Thoracic aorta (tissue), 2 donors: ENCODE measurements around the gene IGFLR1. TPM values are rescaled to one million over a fixed set of nuclear protein-coding genes. Genes with fewer than 3 reads are reported as not detected.
A peak's percentile ranks its signal among the peaks of the same experiment; 100 is the strongest.
"Not testable (repeated sequence)": the region's sequence is repeated elsewhere in the genome, so short reads cannot be mapped to it uniquely, and the experiment has no call there.

Experiments
- ATAC-seq: fragments of 150-250 bp; one replicate; pipeline ENCODE4 v1.8.0; 2017; ENCODE audit warnings: low read depth; ENCODE audit not compliant: insufficient number of reproducible peaks, low FRiP score
- DNase-seq: peaks from one replicate; pipeline ENCODE4 v3.0.0-alpha.2; 2020; ENCODE audit warnings: low spot score
- H3K27ac ChIP-seq, 2 donors: fragments of 200-600 bp; sonication (generic); 1 replicate in 1 of 2; 2 replicates in 1 of 2; pipeline ENCODE4 v1.5.1; 2016; ENCODE audit warnings: mild to moderate bottlenecking in 2 of 2, moderate library complexity in 2 of 2
- H3K27me3 ChIP-seq: fragments of 200-600 bp; sonication (generic); replicated peaks from 2 replicates; pipeline ENCODE4 v1.6.0; 2016; ENCODE audit warnings: mild to moderate bottlenecking; ENCODE audit not compliant: insufficient read depth
- H3K36me3 ChIP-seq: fragments of 200-600 bp; sonication (generic); one replicate; pipeline ENCODE4 v1.5.1; 2016
- H3K4me1 ChIP-seq, 2 donors: fragments of 200-600 bp; sonication (generic); 1 replicate in 1 of 2; 2 replicates in 1 of 2; pipeline versions ENCODE4 v1.5.1 to v1.6.0; 2016; ENCODE audit warnings: low read depth in 2 of 2, mild to moderate bottlenecking in 1 of 2; ENCODE audit not compliant: control insufficient read depth in 1 of 2
- H3K4me3 ChIP-seq: fragments of 200-600 bp; sonication (generic); 2 replicates; pipeline ENCODE4 v1.5.1; 2016; ENCODE audit warnings: mild to moderate bottlenecking
- H3K9me3 ChIP-seq: fragments of 200-600 bp; sonication (generic); 2 replicates; pipeline ENCODE4 v1.5.1; 2016
- total RNA-seq, 2 donors: library from RNA; depleted of rRNA; stranded (reverse); fragments of >200 nt; gene quantifications; one replicate each; pipeline versions ENCODE4 v1.1.0 to v1.2.3, GENCODE V29; 2016
- TF ChIP-seq, protein P1 (sequence below): fragments of 200-600 bp; sonication (generic); IDR thresholded peaks from one replicate; pipeline ENCODE4 v1.5.1; 2019; ENCODE audit warnings: antibody characterized with exemption

The IGFLR1 gene
- total RNA-seq, 2 donors from 2014 or later: 6.9 to 13.1 TPM

DNA sequence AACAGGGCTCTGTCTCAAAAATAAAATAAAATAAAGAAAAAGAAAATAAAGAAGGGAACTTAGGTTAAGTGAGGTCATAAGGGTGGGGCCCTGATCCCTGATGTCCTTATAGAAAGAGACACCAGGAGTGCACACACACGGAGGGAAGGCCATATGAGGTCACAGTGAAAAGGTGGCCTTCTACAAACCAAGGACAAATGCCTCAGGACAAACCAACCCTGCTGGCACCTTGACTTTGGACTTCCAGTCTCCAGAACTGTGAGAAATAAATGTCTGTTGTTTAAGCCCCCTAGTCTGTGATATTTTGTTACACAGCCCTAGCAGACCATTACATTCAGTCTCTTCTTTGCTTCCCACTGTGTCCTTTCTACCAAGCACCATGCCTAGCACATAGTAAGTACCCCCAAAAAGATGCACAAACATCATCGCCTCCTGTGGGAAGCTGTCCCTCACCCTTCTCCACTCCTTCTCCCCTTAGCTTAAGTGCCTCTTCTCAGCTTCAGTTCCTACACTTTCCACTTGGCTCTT lies 46.3 kb downstream of the IGFLR1 start:
- DNase-seq: no peak
- no peak for ATAC-seq
- Histone ChIP-seq H3K9me3 (no peaks in the 10 kb centered on the region), H3K4me3 (no peak overlapping the region), H3K36me3 (no peaks in the 10 kb centered on the region), H3K27me3 (no peaks in the 10 kb centered on the region), H3K4me1 (no peaks in the 10 kb centered on the region), H3K27ac (no peak overlapping the region)
- TF ChIP-seq, protein P1, sequence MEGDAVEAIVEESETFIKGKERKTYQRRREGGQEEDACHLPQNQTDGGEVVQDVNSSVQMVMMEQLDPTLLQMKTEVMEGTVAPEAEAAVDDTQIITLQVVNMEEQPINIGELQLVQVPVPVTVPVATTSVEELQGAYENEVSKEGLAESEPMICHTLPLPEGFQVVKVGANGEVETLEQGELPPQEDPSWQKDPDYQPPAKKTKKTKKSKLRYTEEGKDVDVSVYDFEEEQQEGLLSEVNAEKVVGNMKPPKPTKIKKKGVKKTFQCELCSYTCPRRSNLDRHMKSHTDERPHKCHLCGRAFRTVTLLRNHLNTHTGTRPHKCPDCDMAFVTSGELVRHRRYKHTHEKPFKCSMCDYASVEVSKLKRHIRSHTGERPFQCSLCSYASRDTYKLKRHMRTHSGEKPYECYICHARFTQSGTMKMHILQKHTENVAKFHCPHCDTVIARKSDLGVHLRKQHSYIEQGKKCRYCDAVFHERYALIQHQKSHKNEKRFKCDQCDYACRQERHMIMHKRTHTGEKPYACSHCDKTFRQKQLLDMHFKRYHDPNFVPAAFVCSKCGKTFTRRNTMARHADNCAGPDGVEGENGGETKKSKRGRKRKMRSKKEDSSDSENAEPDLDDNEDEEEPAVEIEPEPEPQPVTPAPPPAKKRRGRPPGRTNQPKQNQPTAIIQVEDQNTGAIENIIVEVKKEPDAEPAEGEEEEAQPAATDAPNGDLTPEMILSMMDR: no peak

DNA sequence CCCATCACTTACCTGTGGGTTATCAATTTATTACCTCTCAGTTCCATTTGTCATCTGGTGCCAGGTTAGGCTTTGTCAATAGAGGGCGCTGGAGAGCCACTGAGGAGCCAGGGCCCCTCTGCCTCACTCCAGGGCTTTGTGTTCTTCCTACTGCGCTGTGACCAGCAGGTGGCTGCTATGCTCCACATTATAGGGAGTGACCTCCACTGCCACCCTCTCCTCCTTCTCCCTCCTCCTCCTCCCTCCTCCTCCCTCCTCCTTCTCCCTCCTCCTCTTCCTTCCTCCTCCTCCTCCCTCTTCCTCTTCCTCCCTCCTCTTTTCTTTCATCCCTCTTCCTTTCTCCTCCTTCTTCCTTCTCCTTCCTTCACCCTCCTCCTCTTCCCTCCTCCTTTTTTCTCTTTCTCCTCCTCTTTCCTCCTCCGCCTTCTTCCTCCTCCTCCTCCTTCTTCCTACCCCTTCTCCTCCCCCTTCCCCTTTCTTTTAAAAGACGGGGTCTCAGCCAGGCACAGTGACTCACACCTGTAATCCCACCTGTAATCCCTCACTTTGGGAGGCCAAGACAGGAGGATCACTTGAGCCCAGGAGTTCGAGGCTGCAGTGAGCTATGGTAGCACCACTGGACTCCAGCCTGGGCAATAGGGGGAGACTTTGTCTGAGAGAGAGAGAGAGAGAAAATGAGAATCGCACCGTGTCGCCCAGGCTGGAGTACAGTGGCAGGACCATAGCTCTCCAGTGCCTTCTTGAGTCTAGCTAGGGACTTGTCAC lies 48.2 kb downstream of the IGFLR1 start:
- no peaks in the 10 kb centered on the region for H3K9me3 ChIP-seq
- H3K27ac ChIP-seq: no peak overlapping the region
- no peaks in the 10 kb centered on the region for H3K36me3 ChIP-seq
- ATAC-seq (peak; percentile 89), DNase-seq (peak; percentile 71)
- no peaks in the 10 kb centered on the region for H3K4me1 ChIP-seq
- no peaks in the 10 kb centered on the region for H3K27me3 ChIP-seq
- H3K4me3 ChIP-seq: no peak overlapping the region
- TF ChIP-seq, protein P1: peak; percentile 93

DNA sequence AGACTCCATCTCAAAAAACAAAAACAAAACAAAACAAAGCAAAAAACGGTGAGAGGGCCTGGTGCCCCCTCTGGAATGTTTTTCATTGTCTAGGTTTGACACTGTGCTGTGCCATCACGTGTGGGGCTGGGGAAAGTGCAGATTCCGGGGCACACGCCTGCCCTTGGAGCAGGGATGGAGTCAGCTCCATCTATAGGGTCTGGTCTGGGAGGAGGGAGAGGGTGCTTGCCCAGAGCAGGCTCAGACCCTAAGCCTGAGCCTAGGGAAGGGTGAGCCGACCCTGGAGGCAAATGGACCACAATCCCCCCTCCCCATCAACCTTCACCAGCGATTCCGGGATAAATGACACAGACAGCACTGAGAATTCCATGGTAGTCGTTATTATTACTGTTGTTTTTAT lies 48.8 kb downstream of the IGFLR1 start:
- Histone ChIP-seq H3K9me3 (no peaks in the 10 kb centered on the region), H3K4me1 (no peaks in the 10 kb centered on the region), H3K27ac (no peak overlapping the region), H3K4me3 (no peak overlapping the region), H3K27me3 (no peaks in the 10 kb centered on the region), H3K36me3 (no peaks in the 10 kb centered on the region)
- TF ChIP-seq, protein P1: no peak
- DNase-seq: no peak
- ATAC-seq: no peak

DNA sequence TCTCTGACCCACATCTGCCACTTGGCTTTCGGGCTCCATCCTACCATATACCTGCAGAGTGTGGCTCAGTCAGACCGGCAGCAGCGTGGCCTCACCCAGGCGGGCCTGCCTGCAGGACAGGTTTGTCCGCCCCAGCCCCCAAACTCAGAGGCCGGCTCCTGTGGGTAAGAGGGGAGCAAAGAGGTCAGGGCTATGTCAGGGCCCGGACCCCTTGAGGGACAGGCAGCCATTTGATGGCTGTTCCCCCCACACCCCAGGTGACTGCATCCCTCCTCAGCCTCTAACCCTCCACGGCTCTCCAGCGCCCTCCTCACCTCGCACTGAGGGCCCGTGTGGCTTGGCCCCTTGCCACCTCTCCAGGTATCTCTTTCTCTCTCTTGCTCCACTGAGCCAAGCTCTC lies 50.2 kb downstream of the IGFLR1 start:
- Histone ChIP-seq H3K36me3 (no peaks in the 10 kb centered on the region), H3K27ac (no peak overlapping the region), H3K4me3 (no peak overlapping the region), H3K9me3 (no peaks in the 10 kb centered on the region), H3K27me3 (no peaks in the 10 kb centered on the region), H3K4me1 (no peaks in the 10 kb centered on the region)
- TF ChIP-seq, protein P1: no peak
- ATAC-seq (no peak), DNase-seq (no peak)

DNA sequence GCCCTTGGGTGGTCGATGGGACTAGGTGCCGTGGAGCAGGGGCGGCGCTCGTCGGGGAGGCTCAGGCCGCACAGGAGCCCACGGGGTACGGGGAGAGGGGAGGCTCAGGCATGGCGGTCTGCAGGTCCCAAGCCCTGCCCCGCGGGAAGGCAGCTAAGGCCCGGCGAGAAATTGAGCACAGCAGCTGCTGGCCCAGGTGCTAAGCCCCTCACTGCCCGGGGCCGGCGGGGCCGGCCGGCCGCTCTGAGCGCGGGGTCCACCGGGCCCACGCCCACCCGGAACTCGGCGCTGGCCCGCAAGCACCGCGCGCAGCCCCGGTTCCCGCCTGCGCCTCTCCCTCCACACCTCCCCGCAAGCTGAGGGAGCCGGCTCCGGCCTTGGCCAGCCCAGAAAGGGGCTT lies 51.1 kb downstream of the IGFLR1 start:
- H3K4me1 ChIP-seq, H3K27me3 ChIP-seq, ATAC-seq, DNase-seq, H3K36me3 ChIP-seq, H3K27ac ChIP-seq, H3K9me3 ChIP-seq, H3K4me3 ChIP-seq: not testable (repeated sequence)
